ENCODE results near the gene TSPEAR.

Gene TSPEAR

GRCh38 chr21:44751799-44752636 is 40.6 kb upstream of the TSPEAR start:
- Histone ChIP-seq H3K27me3 (peaks cover 11% of the 10 kb centered on the region), H3K36me3 (no peaks in the 10 kb centered on the region), H3K4me1 (no peaks in the 10 kb centered on the region), H3K4me3 (ENCODE audit: low read depth, low read length) (no peak overlapping the region), H3K9me3 (no peaks in the 10 kb centered on the region)
- DNase-seq, result no peak
- no peak for TF ChIP-seq CTCF (IDR thresholded peaks at IDR 0.05; ENCODE audit: low read depth, low read length)

- TF ChIP-seq CTCF (IDR thresholded peaks at IDR 0.05; ENCODE audit: low read depth, low read length), result no peak
- H3K4me1 ChIP-seq, result no peaks in the 10 kb centered on the region
- H3K36me3 ChIP-seq, result no peaks in the 10 kb centered on the region
- H3K4me3 ChIP-seq (ENCODE audit: low read depth, low read length), result no peak overlapping the region
- no peaks in the 10 kb centered on the region for H3K9me3 ChIP-seq
- peaks cover 15% of the 10 kb centered on the region for H3K27me3 ChIP-seq
- no peak for DNase-seq
These were observed 39.9 kb upstream of the TSPEAR start for GRCh38 chr21:44751186-44751798.

DNA sequence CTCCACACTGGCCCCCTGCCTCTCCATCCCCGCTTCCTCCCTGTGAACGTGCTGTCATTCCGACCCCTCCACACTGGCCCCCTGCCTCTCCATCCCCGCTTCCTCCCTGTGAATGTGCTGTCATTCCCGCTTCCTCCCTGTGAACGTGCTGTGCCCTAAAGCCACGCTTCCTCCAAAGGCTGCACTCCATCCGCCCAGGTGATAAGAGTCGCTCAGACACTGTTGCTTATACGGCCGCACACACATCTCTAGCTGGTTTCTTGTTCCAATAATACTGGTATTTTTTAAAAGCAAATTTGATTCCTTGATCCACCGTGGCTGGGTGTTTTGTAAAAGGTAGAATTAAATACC is 39.3 kb upstream of the TSPEAR start:
- no peak overlapping the region for H3K4me3 ChIP-seq (ENCODE audit: low read depth, low read length)
- DNase-seq, result no peak

DNA sequence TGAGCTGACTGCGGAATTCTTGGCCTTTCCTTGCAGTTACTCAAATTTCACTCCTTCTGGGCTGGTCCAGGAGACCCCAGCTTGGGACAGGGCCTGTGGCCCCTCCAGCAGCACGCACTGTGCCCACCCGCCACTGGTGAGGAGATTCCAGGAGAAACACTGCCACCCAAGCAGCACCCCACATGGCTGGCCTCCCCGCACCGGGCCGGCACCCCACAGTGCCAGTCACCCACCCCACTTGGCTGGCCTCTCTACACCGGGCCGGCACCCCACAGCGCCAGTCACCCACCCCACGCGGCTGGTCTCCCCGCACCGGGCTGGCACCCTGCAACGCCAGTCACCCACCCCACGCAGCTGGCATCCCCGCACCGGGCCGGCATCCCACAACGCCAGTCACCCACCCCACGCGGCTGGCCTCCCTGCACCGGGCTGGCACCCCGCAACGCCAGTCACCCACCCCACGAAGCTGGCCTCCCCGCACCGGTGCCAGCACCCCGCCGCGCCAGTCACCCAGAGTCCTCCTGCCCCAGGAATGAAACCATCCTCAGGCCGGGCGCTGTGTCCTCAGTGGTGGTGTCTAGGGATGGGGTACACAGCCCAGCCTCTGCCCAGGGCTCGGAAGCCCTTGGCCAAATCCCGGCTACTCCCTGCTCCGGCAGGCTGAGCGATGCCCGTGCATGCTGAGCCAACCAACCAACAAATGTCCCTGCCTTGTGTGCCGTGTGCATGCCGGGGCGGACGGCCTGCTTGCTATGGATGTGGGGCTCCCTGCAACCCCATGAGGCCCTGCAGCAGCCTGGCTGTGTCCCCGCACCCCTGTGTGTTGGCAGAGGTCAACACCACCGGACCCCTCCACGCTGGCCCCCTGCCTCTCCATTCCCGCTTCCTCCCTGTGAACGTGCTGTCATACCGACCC is 38.6 kb upstream of the TSPEAR start:
- Histone ChIP-seq H3K36me3 (no peaks in the 10 kb centered on the region), H3K27me3 (peaks cover 22% of the 10 kb centered on the region), H3K9me3 (no peaks in the 10 kb centered on the region), H3K4me3 (ENCODE audit: low read depth, low read length) (no peak overlapping the region), H3K4me1 (no peaks in the 10 kb centered on the region)
- no peak for TF ChIP-seq CTCF (IDR thresholded peaks at IDR 0.05; ENCODE audit: low read depth, low read length)
- no peak for DNase-seq

More for the DNA sequence above, 39.3 kb upstream of the TSPEAR start:
- Histone ChIP-seq H3K27me3 (peaks cover 20% of the 10 kb centered on the region), H3K9me3 (no peaks in the 10 kb centered on the region), H3K36me3 (no peaks in the 10 kb centered on the region), H3K4me1 (no peaks in the 10 kb centered on the region)
- TF ChIP-seq CTCF (IDR thresholded peaks at IDR 0.05; ENCODE audit: low read depth, low read length), result no peak

DNA sequence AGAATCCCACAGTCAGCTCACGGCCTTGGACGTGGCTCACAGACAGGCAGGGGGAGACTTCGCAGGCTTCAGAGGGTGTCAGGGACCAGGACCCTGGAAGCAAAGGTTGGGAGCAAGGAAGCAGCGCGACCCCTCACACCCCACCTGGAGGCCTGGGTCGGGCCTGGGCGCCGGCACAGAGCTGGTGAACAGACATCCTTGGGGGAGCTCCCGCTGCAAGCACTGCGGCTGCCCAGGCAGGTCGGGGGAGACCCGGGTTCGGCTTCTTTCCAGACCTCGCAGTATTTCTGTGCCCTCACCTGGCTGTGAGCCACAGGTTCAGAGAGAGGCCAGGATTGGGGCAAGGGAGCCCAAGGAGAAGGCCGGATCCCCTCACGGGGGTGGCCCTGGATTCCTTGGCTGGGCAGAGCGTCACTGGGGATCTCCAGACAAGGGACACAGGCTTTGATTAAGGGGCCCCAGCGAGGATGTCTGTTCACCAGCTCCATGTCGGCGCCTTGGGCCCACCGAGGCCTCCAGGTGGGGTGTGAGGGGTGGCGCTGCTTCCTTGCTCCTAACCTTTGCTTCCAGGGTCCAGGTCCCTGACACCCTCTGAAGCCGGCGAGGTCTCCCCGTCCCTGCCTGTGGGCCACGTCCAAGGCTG is 37.9 kb upstream of the TSPEAR start:
- no peak for TF ChIP-seq CTCF (IDR thresholded peaks at IDR 0.05; ENCODE audit: low read depth, low read length)
- Histone ChIP-seq H3K4me1 (no peaks in the 10 kb centered on the region), H3K27me3 (peaks cover 22% of the 10 kb centered on the region), H3K36me3 (no peaks in the 10 kb centered on the region), H3K9me3 (no peaks in the 10 kb centered on the region), H3K4me3 (ENCODE audit: low read depth, low read length) (no peak overlapping the region)
- DNase-seq, result no peak
